DOHH2 (cell line): ENCODE measurements around the gene AP3B1.

Experiments
- H3F3A ChIP-seq: fragments of 200-600 bp; sonication (generic), shearing (Covaris generic); 2 replicates; pipeline ENCODE4 v1.6.0; 2016; ENCODE audit warnings: antibody characterized with exemption, mild to moderate bottlenecking; ENCODE audit not compliant: control insufficient read depth, insufficient read depth
- H3K27ac ChIP-seq: fragments of 200-600 bp; sonication (generic); 2 replicates; pipeline ENCODE4 v1.5.1; 2014; ENCODE audit warnings: low read depth, mild to moderate bottlenecking, low read length, moderate library complexity
- H3K27me3 ChIP-seq: fragments of 200-600 bp; sonication (generic); 2 replicates; pipeline ENCODE4 v1.6.1; 2014; ENCODE audit warnings: mild to moderate bottlenecking, low read length, mixed read lengths; ENCODE audit not compliant: control insufficient read depth
- H3K36me3 ChIP-seq: fragments of 200-600 bp; sonication (generic); 2 replicates; pipeline ENCODE4 v1.6.1; 2014; ENCODE audit warnings: mild to moderate bottlenecking, low read length, moderate library complexity, mixed read lengths; ENCODE audit not compliant: control insufficient read depth
- H3K4me1 ChIP-seq: fragments of 200-600 bp; sonication (generic); 2 replicates; pipeline ENCODE4 v1.6.1; 2014; ENCODE audit warnings: mild to moderate bottlenecking, low read length, mixed read lengths; ENCODE audit not compliant: control insufficient read depth
- H3K4me2 ChIP-seq: fragments of 200-600 bp; sonication (generic); 2 replicates; pipeline ENCODE4 v1.6.0; 2014; ENCODE audit warnings: mild to moderate bottlenecking, low read length, moderate library complexity
- H3K4me3 ChIP-seq: fragments of 200-600 bp; sonication (generic); 2 replicates; pipeline ENCODE4 v1.5.1; 2014; ENCODE audit warnings: mild to moderate bottlenecking, low read length, mixed read lengths
- H3K79me2 ChIP-seq: fragments of 200-600 bp; sonication (generic); 2 replicates; pipeline ENCODE4 v1.6.1; 2014; ENCODE audit warnings: mild to moderate bottlenecking, low read length, mixed read lengths; ENCODE audit not compliant: control insufficient read depth
- H3K9me2 ChIP-seq: fragments of 200-600 bp; sonication (generic); replicated peaks from 2 replicates; pipeline ENCODE4 v1.6.1; 2014; ENCODE audit warnings: mild to moderate bottlenecking, low read length, mixed read lengths; ENCODE audit not compliant: control insufficient read depth
- H3K9me3 ChIP-seq: fragments of 200-600 bp; sonication (generic); 2 replicates; pipeline ENCODE4 v1.6.1; 2014; ENCODE audit warnings: antibody characterized with exemption, low read length, mixed read lengths; ENCODE audit not compliant: control insufficient read depth, insufficient read depth
- H4K20me1 ChIP-seq: fragments of 200-600 bp; sonication (generic); 2 replicates; pipeline ENCODE4 v1.6.0; 2014; ENCODE audit warnings: low read depth, mild to moderate bottlenecking, antibody characterized with exemption, low read length, moderate library complexity; ENCODE audit not compliant: control insufficient read depth, insufficient read depth
- CTCF ChIP-seq: fragments of 200-600 bp; sonication (generic); IDR thresholded peaks from one replicate; pipeline ENCODE4 v1.5.1; 2014; ENCODE audit warnings: antibody characterized with exemption, mild to moderate bottlenecking, low read depth, low read length; ENCODE audit not compliant: poor library complexity, severe bottlenecking
- EZH2phosphoT487 ChIP-seq: fragments of 200-600 bp; sonication (generic); IDR thresholded peaks from 2 replicates; pipeline ENCODE4 v1.6.1; 2017; ENCODE audit warnings: borderline replicate concordance, mild to moderate bottlenecking, antibody characterized with exemption, low read length, moderate library complexity, mixed read lengths

Gene AP3B1

GRCh38 chr5:78283802-78284201 is 10.7 kb downstream of the AP3B1 start:
- Histone ChIP-seq H3K36me3 (no peaks in the 10 kb centered on the region), H3K4me3 (no peak overlapping the region), H4K20me1 (no peaks in the 10 kb centered on the region; the same call in 1 of the 2 replicates), H3K4me1 (no peaks in the 10 kb centered on the region), H3F3A (no peaks in the 10 kb centered on the region), H3K9me2 (no peaks in the 10 kb centered on the region), H3K4me2 (no peak overlapping the region), H3K9me3 (no peaks in the 10 kb centered on the region), H3K79me2 (peaks cover 84% of the 10 kb centered on the region), H3K27me3 (no peaks in the 10 kb centered on the region), H3K27ac (no peak overlapping the region)
- TF ChIP-seq CTCF (no peak), EZH2phosphoT487 (no peak)

- Histone ChIP-seq H3K4me2 (no peak overlapping the region), H3K79me2 (peaks cover 81% of the 10 kb centered on the region), H3K9me3 (no peaks in the 10 kb centered on the region), H3K27me3 (no peaks in the 10 kb centered on the region), H3K4me1 (no peaks in the 10 kb centered on the region), H3K4me3 (no peak overlapping the region), H4K20me1 (no peaks in the 10 kb centered on the region; the same call in 1 of the 2 replicates), H3K27ac (no peak overlapping the region), H3K36me3 (no peaks in the 10 kb centered on the region), H3F3A (no peaks in the 10 kb centered on the region), H3K9me2 (no peaks in the 10 kb centered on the region)
- TF ChIP-seq EZH2phosphoT487 (no peak), CTCF (no peak)
Observed at GRCh38 chr5:78283105-78283504, 11.4 kb downstream of the AP3B1 start.

GRCh38 chr5:78280261-78280660 is 14.2 kb downstream of the AP3B1 start:
- Histone ChIP-seq H3K4me2 (no peak overlapping the region), H3F3A (no peaks in the 10 kb centered on the region), H3K79me2 (peaks cover 77% of the 10 kb centered on the region), H4K20me1 (peaks cover 8% of the 10 kb centered on the region; the same call in 1 of the 2 replicates), H3K9me2 (no peaks in the 10 kb centered on the region), H3K9me3 (no peaks in the 10 kb centered on the region), H3K4me3 (no peak overlapping the region), H3K27me3 (no peaks in the 10 kb centered on the region), H3K27ac (no peak overlapping the region), H3K4me1 (no peaks in the 10 kb centered on the region), H3K36me3 (no peaks in the 10 kb centered on the region)
- TF ChIP-seq CTCF (no peak), EZH2phosphoT487 (no peak)

- H3K4me2 ChIP-seq: no peak overlapping the region
- no peaks in the 10 kb centered on the region for H3K36me3 ChIP-seq
- no peaks in the 10 kb centered on the region for H3K4me1 ChIP-seq
- peaks cover 79% of the 10 kb centered on the region for H3K79me2 ChIP-seq
- no peaks in the 10 kb centered on the region for H3K27me3 ChIP-seq
- no peak overlapping the region for H3K27ac ChIP-seq
- H3K9me2 ChIP-seq: no peaks in the 10 kb centered on the region
- H3K4me3 ChIP-seq: no peak overlapping the region
- H3K9me3 ChIP-seq: no peaks in the 10 kb centered on the region
- H3F3A ChIP-seq: no peaks in the 10 kb centered on the region
- TF ChIP-seq CTCF: no peak
- no peak for TF ChIP-seq EZH2phosphoT487
- peaks cover 8% of the 10 kb centered on the region; the same call in 1 of the 2 replicates for H4K20me1 ChIP-seq
Observed at GRCh38 chr5:78279194-78279593, 15.3 kb downstream of the AP3B1 start.
